Vagina (tissue), 2 donors: ENCODE data around the gene EVPLL.
"Not testable (repeated sequence)": the region's sequence is repeated elsewhere in the genome, so short reads cannot be mapped to it uniquely, and the experiment has no call there.

ENCODE experiments used
- POLR2A ChIP-seq, 2 donors: fragments of 450-650 bp; IDR thresholded peaks; one replicate each; pipeline ENCODE4 v1.6.1; 2017; ENCODE audit warnings: antibody characterized with exemption in 2 of 2, mild to moderate bottlenecking in 2 of 2, moderate library complexity in 2 of 2
- TF ChIP-seq, protein P1 (sequence below), 3 experiments: fragments of 450-650 bp in 2 of 3; fragments of 200-600 bp in 1 of 3; sonication (generic) in 1 of 3; IDR thresholded peaks; one replicate each; pipeline ENCODE4 v1.5.1; 2017 to 2019; ENCODE audit warnings: antibody characterized with exemption in 3 of 3, mild to moderate bottlenecking in 2 of 3, moderate library complexity in 2 of 3

DNA sequence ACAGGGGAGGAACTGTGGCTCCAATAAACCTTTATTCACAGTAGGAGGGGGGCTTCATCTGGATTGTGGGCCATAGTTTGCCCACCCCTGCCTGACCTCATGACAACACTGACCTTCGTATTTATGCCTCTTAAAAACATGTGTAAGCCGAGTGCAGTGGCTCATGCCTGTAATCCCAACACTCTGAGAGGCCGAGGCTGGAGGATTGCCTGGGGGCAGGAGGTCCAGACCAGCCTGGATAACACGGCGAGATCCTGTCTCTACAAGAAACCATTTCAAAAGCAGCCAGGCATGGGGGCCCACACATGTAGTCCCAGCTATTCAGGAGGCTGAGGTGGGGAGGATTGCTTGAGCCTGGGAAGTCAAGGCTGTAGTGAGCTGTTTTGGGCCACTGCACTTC is 10.0 kb downstream of the EVPLL start:
- TF ChIP-seq, protein P1, sequence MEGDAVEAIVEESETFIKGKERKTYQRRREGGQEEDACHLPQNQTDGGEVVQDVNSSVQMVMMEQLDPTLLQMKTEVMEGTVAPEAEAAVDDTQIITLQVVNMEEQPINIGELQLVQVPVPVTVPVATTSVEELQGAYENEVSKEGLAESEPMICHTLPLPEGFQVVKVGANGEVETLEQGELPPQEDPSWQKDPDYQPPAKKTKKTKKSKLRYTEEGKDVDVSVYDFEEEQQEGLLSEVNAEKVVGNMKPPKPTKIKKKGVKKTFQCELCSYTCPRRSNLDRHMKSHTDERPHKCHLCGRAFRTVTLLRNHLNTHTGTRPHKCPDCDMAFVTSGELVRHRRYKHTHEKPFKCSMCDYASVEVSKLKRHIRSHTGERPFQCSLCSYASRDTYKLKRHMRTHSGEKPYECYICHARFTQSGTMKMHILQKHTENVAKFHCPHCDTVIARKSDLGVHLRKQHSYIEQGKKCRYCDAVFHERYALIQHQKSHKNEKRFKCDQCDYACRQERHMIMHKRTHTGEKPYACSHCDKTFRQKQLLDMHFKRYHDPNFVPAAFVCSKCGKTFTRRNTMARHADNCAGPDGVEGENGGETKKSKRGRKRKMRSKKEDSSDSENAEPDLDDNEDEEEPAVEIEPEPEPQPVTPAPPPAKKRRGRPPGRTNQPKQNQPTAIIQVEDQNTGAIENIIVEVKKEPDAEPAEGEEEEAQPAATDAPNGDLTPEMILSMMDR (IDR thresholded peaks at IDR 0.05) = not testable (repeated sequence)
- not testable (repeated sequence) for TF ChIP-seq POLR2A (IDR thresholded peaks at IDR 0.05)
